Testis (tissue), 2 donors: Measurements from ENCODE around the gene R3HCC1L.

Source experiments
- POLR2A ChIP-seq: fragments of 450-650 bp; IDR thresholded peaks from one replicate; pipeline ENCODE4 v1.6.1; 2017; ENCODE audit warnings: antibody characterized with exemption, mild to moderate bottlenecking, moderate library complexity
- TF ChIP-seq, protein P1 (sequence below), 3 experiments: fragments of 450-650 bp in 2 of 3; fragments of 200-600 bp in 1 of 3; sonication (generic) in 1 of 3; IDR thresholded peaks; one replicate each; pipeline ENCODE4 v1.5.1; 2016 to 2019; ENCODE audit warnings: antibody characterized with exemption in 3 of 3, mild to moderate bottlenecking in 2 of 3, moderate library complexity in 1 of 3

DNA sequence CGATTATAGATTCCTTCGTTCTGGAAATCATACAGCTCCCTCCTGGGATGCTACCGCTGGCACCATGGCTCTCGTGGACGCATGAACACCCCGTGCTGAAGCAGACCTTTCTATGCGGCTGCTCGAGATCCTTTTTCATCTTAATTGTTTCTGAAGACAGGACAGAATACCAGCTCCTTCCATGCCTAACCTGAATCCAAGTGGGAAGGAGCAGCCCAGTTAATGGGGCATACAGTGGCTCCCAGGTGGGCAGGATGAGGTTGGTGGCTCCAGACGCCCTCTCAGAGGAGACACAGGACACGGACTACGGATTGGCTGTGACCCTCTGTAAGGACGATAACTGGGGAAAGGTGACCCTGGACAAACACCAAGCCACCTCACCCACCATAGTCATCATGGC lies 152.0 kb downstream of the R3HCC1L start:
- TF ChIP-seq, protein P1, sequence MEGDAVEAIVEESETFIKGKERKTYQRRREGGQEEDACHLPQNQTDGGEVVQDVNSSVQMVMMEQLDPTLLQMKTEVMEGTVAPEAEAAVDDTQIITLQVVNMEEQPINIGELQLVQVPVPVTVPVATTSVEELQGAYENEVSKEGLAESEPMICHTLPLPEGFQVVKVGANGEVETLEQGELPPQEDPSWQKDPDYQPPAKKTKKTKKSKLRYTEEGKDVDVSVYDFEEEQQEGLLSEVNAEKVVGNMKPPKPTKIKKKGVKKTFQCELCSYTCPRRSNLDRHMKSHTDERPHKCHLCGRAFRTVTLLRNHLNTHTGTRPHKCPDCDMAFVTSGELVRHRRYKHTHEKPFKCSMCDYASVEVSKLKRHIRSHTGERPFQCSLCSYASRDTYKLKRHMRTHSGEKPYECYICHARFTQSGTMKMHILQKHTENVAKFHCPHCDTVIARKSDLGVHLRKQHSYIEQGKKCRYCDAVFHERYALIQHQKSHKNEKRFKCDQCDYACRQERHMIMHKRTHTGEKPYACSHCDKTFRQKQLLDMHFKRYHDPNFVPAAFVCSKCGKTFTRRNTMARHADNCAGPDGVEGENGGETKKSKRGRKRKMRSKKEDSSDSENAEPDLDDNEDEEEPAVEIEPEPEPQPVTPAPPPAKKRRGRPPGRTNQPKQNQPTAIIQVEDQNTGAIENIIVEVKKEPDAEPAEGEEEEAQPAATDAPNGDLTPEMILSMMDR (IDR thresholded peaks at IDR 0.05), result no peak
- TF ChIP-seq POLR2A, result no peak
